Motor neuron (in vitro differentiated cells): ENCODE data around the gene DNAJC16. TPM values are rescaled to one million over a fixed set of nuclear protein-coding genes. Genes with fewer than 3 reads are reported as not detected.

Experiments
- ATAC-seq, 8 experiments: fragments of 200-7000 bp; cut with Tn5 transposase; replicated peaks in 6 of 8; 2 replicates each; pipeline ENCODE4 v1.8.0; 2021; ENCODE audit warnings: mild to moderate bottlenecking in 8 of 8, moderate library complexity in 8 of 8
- H3K27ac ChIP-seq, 2 donors: fragments of 250-450 bp; sonication (Bioruptor Pico); 2 replicates each; pipeline ENCODE4 v1.9.0; 2021; ENCODE audit warnings: antibody characterized with exemption in 2 of 2, mild to moderate bottlenecking in 2 of 2, moderate library complexity in 1 of 2
- H3K4me1 ChIP-seq, 2 donors: fragments of 250-450 bp; sonication (Bioruptor Pico); replicated peaks in 1 of 2; 2 replicates each; pipeline ENCODE4 v1.6.1; 2021; ENCODE audit warnings: antibody characterized with exemption in 2 of 2, mild to moderate bottlenecking in 2 of 2, moderate library complexity in 1 of 2
- H3K4me3 ChIP-seq, 5 donors: fragments of 250-450 bp; sonication (Bioruptor Pico); 2 replicates each; pipeline ENCODE4 v1.9.0; 2021; ENCODE audit warnings: antibody characterized with exemption in 5 of 5, mild to moderate bottlenecking in 5 of 5, moderate library complexity in 4 of 5
- WGBS, 10 experiments: fragments of 450-650 bp; shearing (Covaris generic); methylation state at CpG; one replicate each; pipeline ENCODE4 v1.0.0; 2022; 5-methylcytosine and 5-hydroxymethylcytosine counted together
- in situ Hi-C, 9 experiments: fragments of 400-800 bp; cut with MboI; loops; one replicate each; pipeline ENCODE4 v1.15.0; 2021; ENCODE audit warnings: low sequenced_read_pairs in 9 of 9, low pct_unique_long_range_greater_than_20kb in 2 of 9; ENCODE audit not compliant: unreplicated experiment in 9 of 9
- total RNA-seq, 8 experiments: library from RNA; unstranded; fragments of 300-600 nt; gene quantifications; 2 replicates each; pipeline versions ENCODE4 v1.2.3 to v1.2.4, GENCODE V29; 2022

DNAJC16 gene
- total RNA-seq, 8 experiments from 2014 or later: 14.4 to 26.0 (median 18.0) TPM

DNA sequence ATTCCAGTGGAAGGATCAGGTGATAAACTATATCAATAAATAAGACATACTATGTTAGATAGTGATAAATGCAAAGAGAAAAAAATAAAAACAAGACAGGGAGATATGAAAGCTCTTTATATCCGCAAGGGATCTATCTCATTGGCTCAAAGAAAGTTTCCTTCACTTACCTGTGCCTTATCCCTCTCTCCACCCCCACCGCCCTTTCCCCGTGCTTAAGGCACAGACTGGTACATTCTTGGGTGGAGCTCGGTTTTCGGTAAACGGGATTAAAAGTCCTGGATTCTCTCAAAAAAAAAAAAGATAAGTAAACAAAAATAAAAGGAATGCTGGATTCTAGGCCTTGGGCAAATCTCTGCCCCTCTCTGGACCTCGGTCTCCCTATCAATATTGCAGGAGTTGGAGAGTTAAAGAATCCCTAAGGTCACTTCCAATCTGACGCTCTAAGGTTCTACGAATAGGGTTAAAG, 593 bp upstream of the DNAJC16 start:
- peak overlapping the region; percentile 60 to 92 (median 81) for H3K4me3 ChIP-seq
- in situ Hi-C loops: no loop called here
- peaks cover 7 to 17% of the 10 kb centered on the region in 2 donors for H3K4me1 ChIP-seq
- no peak overlapping the region for H3K27ac ChIP-seq
- 0 to 71% (median 12%) methylated on average over 1 to 9 of the region's 9 CpGs; no CpG with 5 or more reads in 2 of the 10 experiments for WGBS, 10 experiments
- ATAC-seq: no peak

DNA sequence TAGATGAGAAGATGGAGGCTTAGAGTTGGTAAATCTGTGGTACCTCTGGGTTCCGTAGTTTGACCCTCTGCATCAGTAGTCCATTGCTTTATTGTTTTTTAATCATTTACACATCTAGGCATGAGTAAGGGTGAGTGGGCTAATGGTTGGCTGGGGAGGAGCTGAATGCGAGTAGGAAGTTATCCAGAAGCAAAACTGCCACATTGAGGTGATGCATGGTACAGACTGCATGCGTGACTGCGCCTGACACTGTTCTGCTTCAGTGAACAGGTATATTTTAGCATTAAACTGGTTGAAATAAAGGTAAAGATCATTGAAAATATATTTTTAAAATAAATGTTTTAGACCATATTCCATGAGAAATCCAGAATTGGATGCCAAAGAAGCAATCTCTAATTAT, 4.4 kb downstream of the DNAJC16 start:
- in situ Hi-C loops: no loop called here
- 60 to 100% (median 96%) methylated on average over 1 to 4 of the region's 4 CpGs; no CpG with 5 or more reads in 1 of the 10 experiments for WGBS, 10 experiments
- Histone ChIP-seq H3K4me3 (no peak overlapping the region), H3K27ac (no peak overlapping the region), H3K4me1 (peaks cover 0 to 6% of the 10 kb centered on the region in 2 donors)
- ATAC-seq: no peak

DNA sequence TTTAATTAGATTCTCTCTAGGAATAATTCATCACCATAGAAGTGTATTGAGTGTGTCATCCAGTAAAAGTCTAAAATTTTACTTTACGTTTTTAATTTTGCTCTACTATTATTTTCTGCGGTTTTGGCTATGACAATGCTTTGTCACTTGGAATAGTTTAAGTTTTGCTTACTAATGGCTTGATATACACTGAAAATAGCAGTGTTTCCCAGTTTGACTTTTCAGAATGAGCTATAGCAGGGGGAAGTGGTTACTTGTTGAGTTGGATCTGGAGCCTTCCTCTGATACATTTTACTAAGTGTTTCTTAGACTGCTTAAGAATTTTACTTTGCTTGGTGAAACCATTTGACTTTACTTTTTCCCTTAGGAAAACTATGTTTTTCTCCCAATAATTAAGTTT, 5.0 kb downstream of the DNAJC16 start:
- WGBS, 10 experiments: 71 to 100% (median 99%) methylated on average over 1 to 2 of the region's 2 CpGs
- no peak overlapping the region for H3K27ac ChIP-seq
- no peak overlapping the region for H3K4me3 ChIP-seq
- in situ Hi-C loops: no loop called here
- ATAC-seq: no peak
- peaks cover 0 to 6% of the 10 kb centered on the region in 2 donors for H3K4me1 ChIP-seq

DNA sequence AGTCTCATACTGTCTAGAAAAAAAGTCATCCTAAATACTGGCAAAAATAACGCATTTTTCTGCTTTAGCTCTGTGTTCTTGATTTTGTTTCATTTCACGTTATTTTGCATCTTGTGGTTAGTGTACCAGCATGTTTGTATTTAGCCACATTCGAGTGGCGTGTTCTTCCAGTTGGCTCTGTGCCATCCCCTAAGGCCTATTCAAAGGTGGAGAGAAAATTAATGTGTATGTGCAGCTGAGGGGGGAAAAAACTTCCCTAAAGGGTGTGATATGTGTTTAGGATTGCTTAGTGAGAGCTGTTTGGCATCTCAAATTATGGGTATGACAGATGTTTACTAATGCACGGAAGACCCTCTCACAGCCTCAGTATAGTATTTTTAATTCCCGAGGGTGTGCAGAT, 12.1 kb downstream of the DNAJC16 start:
- in situ Hi-C loops: no loop called here
- H3K4me1 ChIP-seq: no peaks in the 10 kb centered on the region
- 34 to 100% (median 86%) methylated on average over 1 to 6 of the region's 6 CpGs for WGBS, 10 experiments

DNA sequence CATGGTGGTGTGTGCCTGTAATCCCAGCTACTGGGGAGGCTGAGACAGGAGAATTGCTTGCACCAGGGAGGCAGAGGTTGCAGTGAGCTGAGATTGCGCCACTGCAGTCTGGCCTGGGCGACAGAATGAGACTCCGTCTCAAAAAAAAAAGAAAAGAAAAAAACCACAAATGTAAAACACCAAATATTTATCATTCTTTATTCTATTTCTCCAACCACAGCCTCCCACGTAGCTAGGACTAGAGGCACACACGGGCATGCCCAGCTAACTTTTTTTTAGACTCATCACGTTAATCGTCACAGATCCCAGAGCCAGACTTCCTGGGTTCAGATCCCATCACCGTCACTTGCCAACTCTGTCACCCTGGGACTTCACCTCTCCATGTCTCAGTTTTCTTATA, 13.5 kb downstream of the DNAJC16 start:
- no peaks in the 10 kb centered on the region for H3K4me1 ChIP-seq
- 80 to 100% (median 93%) methylated on average over 1 to 8 of the region's 8 CpGs; no CpG with 5 or more reads in 1 of the 10 experiments for WGBS, 10 experiments
- H3K27ac ChIP-seq: no peak overlapping the region
- in situ Hi-C loops: no loop called here
- no peak for ATAC-seq
- no peak overlapping the region for H3K4me3 ChIP-seq

More for the DNA sequence above, 12.1 kb downstream of the DNAJC16 start:
- Histone ChIP-seq H3K4me3 (no peak overlapping the region), H3K27ac (no peak overlapping the region)
- ATAC-seq: peak in 3 of 8 experiments; percentile 31 to 89 (median 73)

DNA sequence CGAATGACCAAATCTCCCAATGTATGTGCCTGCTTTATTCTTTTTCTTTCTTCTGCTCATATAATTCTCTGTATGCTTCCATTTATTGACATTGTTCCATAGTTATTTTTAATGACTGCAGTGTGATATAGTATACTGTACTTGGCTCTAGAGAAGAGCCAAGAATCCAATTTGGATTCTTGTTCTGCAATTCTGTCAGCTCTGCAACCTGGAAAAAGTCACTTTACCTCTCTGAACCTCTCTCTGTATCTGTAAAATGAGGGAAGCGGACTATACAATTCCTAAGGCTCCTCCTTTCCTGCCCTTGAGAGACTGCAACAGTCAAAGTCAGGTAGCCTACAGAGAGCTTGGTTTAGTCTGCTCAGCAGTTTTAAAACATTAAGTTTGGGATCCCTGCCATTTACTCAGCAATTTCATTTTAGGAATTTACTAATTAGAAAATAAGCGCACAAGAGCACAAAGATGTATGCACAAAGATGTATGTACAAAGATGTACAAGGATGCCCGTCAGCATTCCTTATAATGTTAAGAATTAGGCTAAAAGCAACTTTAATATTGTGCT, 14.7 kb downstream of the DNAJC16 start:
- in situ Hi-C loops: no loop called here
- WGBS, 10 experiments: 67 to 100% (median 84%) methylated on average over 2 to 4 of the region's 4 CpGs; no CpG with 5 or more reads in 1 of the 10 experiments
- Histone ChIP-seq H3K4me1 (no peaks in the 10 kb centered on the region), H3K4me3 (no peak overlapping the region), H3K27ac (no peak overlapping the region)
- no peak for ATAC-seq

DNA sequence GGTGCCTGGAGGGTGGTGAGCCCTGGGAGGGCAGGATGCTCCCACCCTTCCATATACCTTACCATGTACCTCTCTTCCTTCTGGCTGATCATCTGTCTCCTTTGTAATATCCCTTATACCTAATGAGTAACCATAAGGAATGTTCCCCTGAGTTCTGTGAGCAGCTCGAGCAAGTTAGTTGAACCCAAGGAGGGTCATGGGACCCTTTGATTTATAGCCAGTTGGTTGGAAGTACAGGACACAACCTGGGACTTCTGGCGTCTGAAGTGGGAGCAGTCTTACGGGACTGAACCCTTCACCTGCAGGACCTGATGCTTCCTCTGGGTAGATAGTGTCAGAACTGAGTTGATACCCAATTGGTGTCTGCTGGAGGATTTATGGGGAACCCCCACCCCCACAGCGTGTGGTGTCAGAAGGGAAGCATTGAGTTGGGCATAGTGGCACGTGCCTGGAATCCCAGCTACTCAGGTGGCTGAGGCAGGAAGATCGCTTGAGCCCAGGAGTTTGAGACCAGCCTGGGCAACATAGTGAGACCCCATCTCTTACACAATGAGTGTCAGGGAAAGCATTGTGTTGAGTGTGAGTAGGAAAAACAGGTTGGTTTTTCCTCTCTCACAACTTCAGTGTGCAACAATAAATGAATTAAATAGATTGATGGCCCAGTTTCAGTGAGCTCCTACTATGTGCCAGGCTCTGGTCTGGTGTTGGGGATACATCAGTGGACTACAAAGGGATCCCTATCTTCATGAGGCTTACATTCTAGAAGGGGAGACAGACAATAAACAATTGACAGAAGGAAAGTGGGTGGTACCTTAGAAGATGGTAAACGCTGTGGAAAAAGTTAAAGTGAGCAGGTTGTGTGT, 16.0 kb downstream of the DNAJC16 start:
- no peak overlapping the region for H3K4me3 ChIP-seq
- ATAC-seq: no peak
- in situ Hi-C loops: no loop called here
- no peak overlapping the region for H3K27ac ChIP-seq
- no peaks in the 10 kb centered on the region for H3K4me1 ChIP-seq
- WGBS, 10 experiments: 77 to 100% (median 96%) methylated on average over 1 to 6 of the region's 7 CpGs; no CpG with 5 or more reads in 2 of the 10 experiments

DNA sequence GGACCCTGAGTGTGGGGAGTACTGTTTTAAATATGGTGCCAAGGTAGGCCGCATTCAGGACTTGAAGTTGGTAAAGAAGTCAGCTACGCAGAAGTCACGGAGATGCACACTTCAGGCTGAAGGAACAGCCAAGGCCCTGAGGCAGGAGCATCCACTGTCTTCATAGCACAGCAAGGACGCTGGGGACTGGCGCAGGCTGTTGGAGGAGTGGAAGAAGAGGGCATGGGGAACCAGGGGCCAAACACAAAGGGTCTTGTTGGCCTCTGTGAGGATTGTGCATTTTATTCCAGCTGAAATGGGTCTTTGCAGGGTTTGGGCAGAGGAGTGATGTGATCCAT, 16.6 kb downstream of the DNAJC16 start:
- Histone ChIP-seq H3K27ac (no peak overlapping the region), H3K4me1 (no peaks in the 10 kb centered on the region), H3K4me3 (no peak overlapping the region)
- WGBS, 10 experiments: 78 to 100% (median 96%) methylated on average over 2 to 5 of the region's 5 CpGs; no CpG with 5 or more reads in 2 of the 10 experiments
- in situ Hi-C loops: no loop called here
- ATAC-seq: no peak

DNA sequence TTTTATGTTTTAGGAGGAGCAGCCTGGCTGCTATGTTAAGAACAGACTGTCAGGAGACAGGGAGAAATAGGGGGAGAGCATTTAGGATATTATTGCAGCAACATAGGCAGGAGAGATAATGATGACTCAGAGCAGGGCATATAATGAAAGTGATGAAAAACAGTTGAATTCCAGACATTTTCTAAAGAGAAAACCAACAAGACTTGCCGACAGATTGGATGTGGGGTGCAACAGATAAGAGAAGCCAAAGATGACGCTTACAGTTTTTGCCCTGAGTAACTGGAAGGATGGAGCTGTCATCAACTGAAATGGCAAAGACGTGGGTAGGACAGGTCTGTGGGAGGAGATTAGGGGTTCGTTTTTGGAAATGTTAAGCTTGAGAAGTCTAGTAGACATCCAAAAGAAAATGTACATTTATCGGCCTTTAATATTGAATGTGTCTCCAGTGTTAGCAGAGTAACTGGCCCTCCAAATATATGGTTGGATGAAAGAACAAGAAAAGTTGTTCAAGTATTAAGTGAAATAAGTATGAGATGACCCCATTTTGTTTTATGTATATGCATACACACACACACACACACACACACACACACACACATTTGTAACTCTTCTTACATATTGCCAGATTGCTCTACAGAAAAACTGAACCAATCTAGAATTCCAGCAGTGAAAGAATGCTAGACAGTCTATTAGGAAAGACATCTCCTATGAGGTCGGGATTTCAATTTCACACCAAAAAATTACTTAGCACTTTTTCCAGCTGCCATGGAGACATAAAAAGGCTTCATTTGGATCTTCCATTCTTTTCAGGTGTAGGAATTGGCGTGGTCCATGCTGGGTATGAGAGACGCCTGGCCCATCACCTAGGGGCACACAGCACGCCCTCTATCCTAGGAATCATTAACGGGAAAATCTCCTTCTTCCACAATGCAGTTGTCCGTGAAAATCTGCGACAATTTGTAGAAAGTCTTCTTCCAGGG, 17.2 kb downstream of the DNAJC16 start:
- in situ Hi-C loops: no loop called here

DNA sequence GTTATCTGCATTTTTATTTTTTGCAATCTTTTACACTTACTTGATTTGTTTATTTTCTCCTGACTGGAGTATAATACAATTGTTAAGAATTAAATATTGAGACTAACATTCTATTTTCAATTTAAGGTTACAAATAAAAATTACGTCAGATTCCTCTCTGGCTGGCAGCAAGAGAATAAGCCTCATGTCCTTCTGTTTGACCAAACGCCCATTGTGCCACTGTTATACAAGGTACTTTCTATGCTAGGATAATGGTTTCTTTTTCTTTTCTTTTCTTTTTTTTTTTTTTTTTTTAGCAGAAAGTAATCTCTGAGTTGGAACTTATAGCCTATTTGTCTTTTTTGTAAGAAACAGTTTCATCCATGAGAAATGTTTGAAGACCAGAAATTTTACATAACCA, 20.0 kb downstream of the DNAJC16 start:
- Histone ChIP-seq H3K4me1 (no peaks in the 10 kb centered on the region), H3K4me3 (no peak overlapping the region), H3K27ac (no peak overlapping the region)
- WGBS, 10 experiments: 69 to 100% (median 93%) methylated on average over 2 of the region's 2 CpGs
- ATAC-seq: no peak
- in situ Hi-C loops: no loop called here

More for the DNA sequence above, 17.2 kb downstream of the DNAJC16 start:
- no peak overlapping the region for H3K27ac ChIP-seq
- no peaks in the 10 kb centered on the region for H3K4me1 ChIP-seq
- WGBS, 10 experiments: 0 to 100% (median 88%) methylated on average over 1 to 12 of the region's 12 CpGs
- no peak overlapping the region for H3K4me3 ChIP-seq
- no peak for ATAC-seq

DNA sequence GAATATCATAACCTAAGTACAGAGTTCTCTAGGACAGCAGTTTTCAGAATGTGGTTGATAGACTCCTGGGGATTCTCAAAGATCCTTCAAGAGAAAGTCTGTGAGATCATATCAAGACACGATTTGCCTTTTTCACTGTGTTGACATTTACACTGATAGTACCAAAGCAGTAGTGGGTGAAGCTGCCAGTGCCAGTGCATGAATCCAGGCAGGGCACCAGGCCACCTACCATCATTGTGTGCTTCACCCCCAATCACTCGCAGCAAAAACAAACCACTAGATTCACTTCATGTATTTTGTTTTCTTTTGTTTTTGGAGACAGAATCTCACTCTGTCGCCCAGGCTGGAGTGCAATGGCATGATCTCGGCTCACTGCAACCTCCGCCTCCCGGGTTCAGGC, 23.9 kb downstream of the DNAJC16 start:
- H3K27ac ChIP-seq: no peak overlapping the region
- in situ Hi-C loops: no loop called here
- no peak overlapping the region for H3K4me3 ChIP-seq
- WGBS, 10 experiments: 0 to 100% (median 93%) methylated on average over 1 to 6 of the region's 6 CpGs; no CpG with 5 or more reads in 3 of the 10 experiments
- no peak for ATAC-seq
- H3K4me1 ChIP-seq: no peaks in the 10 kb centered on the region

DNA sequence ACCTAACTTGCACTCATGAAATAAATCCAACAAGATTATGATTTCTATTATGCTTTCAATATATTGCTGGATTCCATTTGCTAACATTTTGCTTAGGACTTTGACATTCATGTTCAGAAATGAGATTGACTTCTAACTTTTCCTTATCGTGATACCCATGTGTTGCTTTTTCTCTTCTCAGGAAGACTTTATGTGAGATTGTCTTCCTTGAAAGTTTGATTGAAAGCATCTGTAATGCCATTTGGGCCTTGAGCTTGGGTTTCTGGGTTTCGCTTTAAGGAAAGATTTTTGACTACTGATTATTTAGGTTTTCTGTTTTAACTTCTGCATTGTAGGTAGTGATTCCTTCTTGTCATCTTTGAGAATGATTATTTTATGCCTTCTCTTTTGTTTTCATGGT, 30.4 kb downstream of the DNAJC16 start:
- no peak overlapping the region for H3K4me3 ChIP-seq
- in situ Hi-C loops: no loop called here
- WGBS, 10 experiments: 63 to 100% (median 92%) methylated on average over 2 of the region's 2 CpGs
- no peaks in the 10 kb centered on the region for H3K4me1 ChIP-seq
- no peak overlapping the region for H3K27ac ChIP-seq
- ATAC-seq: no peak

DNA sequence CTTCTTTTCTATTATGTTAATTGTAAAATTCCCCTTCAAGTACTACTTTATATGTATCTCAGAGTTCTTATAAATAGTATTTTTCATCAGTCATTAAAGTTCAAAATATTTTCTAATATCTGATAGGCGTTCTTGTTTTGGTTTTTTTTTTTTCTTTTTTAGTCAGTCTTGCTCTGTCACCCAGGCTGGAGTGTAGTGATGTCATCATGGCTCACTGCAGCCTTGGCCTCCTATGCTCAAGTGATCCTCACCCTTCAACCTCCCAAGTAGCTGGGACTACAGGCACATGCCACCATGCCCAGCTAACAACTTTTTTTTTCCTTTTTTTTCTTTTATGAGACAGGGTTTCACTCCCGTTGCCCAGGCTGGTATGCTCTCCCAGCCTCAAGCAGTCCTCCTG, 30.9 kb downstream of the DNAJC16 start:
- Histone ChIP-seq H3K4me1 (no peaks in the 10 kb centered on the region), H3K27ac (no peak overlapping the region), H3K4me3 (no peak overlapping the region)
- ATAC-seq: no peak
- WGBS, 10 experiments: 87 to 100% (median 97%) methylated on average over 1 to 2 of the region's 2 CpGs
- in situ Hi-C loops: no loop called here
